SK-N-MC (cell line): Measurements from ENCODE around the gene ABHD17B.
A peak's percentile ranks its signal among the peaks of the same experiment; 100 is the strongest.

Experiments used
- DNase-seq: peaks from one replicate; pipeline ENCODE4 v3.0.0-alpha.2; 2011; ENCODE audit warnings: low read depth, low spot score
- H3K27ac ChIP-seq: fragments of 200-600 bp; sonication (generic); 2 replicates; pipeline ENCODE4 v1.5.1; 2016; ENCODE audit warnings: mixed run types
- H3K36me3 ChIP-seq: fragments of 200-600 bp; sonication (generic); 2 replicates; pipeline ENCODE4 v1.6.1; 2017; ENCODE audit warnings: antibody characterized with exemption, low read length, mixed read lengths; ENCODE audit not compliant: insufficient read depth
- H3K4me3 ChIP-seq: fragments of 200-600 bp; sonication (generic); 2 replicates; pipeline ENCODE4 v1.5.1; 2016
- H3K9ac ChIP-seq: fragments of 200-600 bp; sonication (generic); 2 replicates; pipeline ENCODE4 v1.8.0; 2017; ENCODE audit warnings: mixed run types, mixed read lengths; ENCODE audit not compliant: insufficient read length
- H3K9me3 ChIP-seq: fragments of 200-600 bp; sonication (generic); 2 replicates; pipeline ENCODE4 v1.6.1; 2017; ENCODE audit warnings: low read depth, mild to moderate bottlenecking, antibody characterized with exemption, low read length, moderate library complexity, mixed read lengths
- EZH2 ChIP-seq: fragments of 200-600 bp; sonication (generic); IDR thresholded peaks from one replicate; pipeline ENCODE4 v1.6.1; 2017; ENCODE audit warnings: antibody characterized with exemption
- FOXP2 ChIP-seq: optimal IDR thresholded peaks from 2 replicates; pipeline ENCODE3; 2011; ENCODE audit warnings: mild to moderate bottlenecking, moderate library complexity; ENCODE audit not compliant: insufficient read depth; ENCODE audit errors: extremely low read length, control extremely low read depth
- POLR2AphosphoS5 ChIP-seq: IDR thresholded peaks from 2 replicates; pipeline ENCODE4 v1.6.1; 2012; ENCODE audit warnings: mild to moderate bottlenecking, low read depth, low read length, borderline replicate concordance

ABHD17B gene

DNA sequence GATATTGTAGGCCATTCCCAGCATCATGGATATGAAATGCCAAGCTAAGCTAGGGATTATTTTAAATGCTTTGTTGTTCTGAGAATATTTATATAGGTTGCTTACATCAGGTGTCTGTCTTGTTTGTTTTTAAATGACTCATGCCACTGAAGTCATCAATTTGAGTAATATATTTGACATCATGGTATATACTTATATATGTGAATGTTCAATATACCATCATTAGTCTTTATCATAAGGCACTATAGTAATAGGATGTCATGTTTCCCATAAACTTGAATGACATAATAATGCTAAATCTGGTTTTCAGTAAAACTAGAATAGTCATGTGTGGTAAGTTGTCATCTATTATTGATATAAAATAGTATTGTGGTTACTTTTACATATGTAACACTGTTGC, 13.6 kb upstream of the ABHD17B start:
- no peak for TF ChIP-seq POLR2AphosphoS5
- TF ChIP-seq EZH2 = no peak
- TF ChIP-seq FOXP2 = no peak
- Histone ChIP-seq H3K9me3 (no peaks in the 10 kb centered on the region), H3K9ac (no peak overlapping the region), H3K4me3 (no peak overlapping the region), H3K36me3 (no peaks in the 10 kb centered on the region; the same call in 1 of the 2 replicates), H3K27ac (no peak overlapping the region)
- DNase-seq = no peak

DNA sequence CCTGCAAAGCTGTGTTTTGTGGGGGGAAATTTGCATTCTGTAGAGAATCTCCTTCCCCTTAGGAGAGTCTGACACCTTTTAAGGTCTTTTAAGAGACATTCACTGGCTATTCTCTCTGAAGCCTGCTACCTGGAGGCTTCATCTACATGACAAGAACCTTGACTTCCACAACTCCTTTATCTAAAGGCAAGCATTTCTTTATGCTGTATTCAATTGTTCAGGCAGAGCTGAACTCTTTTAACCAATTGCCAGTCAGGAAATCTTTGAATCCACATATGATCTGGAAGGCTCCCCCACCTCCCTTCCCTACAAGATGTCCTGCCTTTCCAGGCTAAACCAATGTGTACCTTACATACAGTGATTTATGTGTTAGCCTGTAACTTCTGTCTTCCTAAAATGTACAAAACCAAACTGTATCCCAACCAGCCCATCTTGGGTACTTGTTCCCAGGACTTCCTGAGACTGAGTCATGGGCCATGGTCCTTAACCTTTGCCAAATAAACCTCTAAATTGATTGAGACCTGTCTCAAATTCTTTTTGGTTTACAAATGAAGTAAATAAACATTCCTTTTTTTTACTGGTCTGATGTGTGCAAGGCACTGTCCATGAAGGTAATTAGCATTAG, 10.3 kb upstream of the ABHD17B start:
- Histone ChIP-seq H3K9me3 (no peaks in the 10 kb centered on the region), H3K4me3 (no peak overlapping the region), H3K27ac (no peak overlapping the region), H3K9ac (no peak overlapping the region), H3K36me3 (peaks cover 4% of the 10 kb centered on the region; the same call in 1 of the 2 replicates)
- DNase-seq = no peak
- TF ChIP-seq POLR2AphosphoS5 (no peak), FOXP2 (no peak), EZH2 (no peak)

GRCh38 chr9:71920456-71921189, 9.6 kb upstream of the ABHD17B start:
- H3K4me3 ChIP-seq = no peak overlapping the region
- no peak overlapping the region for H3K9ac ChIP-seq
- TF ChIP-seq POLR2AphosphoS5 (no peak), FOXP2 (no peak), EZH2 (no peak)
- H3K36me3 ChIP-seq = peaks cover 4% of the 10 kb centered on the region; the same call in 1 of the 2 replicates
- no peaks in the 10 kb centered on the region for H3K9me3 ChIP-seq
- H3K27ac ChIP-seq = no peak overlapping the region
- DNase-seq = no peak

GRCh38 chr9:71918419-71918818, 7.4 kb upstream of the ABHD17B start:
- TF ChIP-seq EZH2 = no peak
- no peak for TF ChIP-seq FOXP2
- TF ChIP-seq POLR2AphosphoS5 = no peak
- no peak overlapping the region for H3K9ac ChIP-seq
- no peak overlapping the region for H3K27ac ChIP-seq
- peaks cover 4% of the 10 kb centered on the region; the same call in 1 of the 2 replicates for H3K36me3 ChIP-seq
- no peaks in the 10 kb centered on the region for H3K9me3 ChIP-seq
- H3K4me3 ChIP-seq = no peak overlapping the region
- DNase-seq = no peak

- Histone ChIP-seq H3K9me3 (no peaks in the 10 kb centered on the region), H3K4me3 (no peak overlapping the region), H3K9ac (no peak overlapping the region), H3K36me3 (peaks cover 4% of the 10 kb centered on the region; the same call in 1 of the 2 replicates), H3K27ac (no peak overlapping the region)
- no peak for DNase-seq
- TF ChIP-seq POLR2AphosphoS5 (no peak), EZH2 (no peak), FOXP2 (no peak)
These were observed 6.0 kb upstream of the ABHD17B start for GRCh38 chr9:71916834-71917534.

DNA sequence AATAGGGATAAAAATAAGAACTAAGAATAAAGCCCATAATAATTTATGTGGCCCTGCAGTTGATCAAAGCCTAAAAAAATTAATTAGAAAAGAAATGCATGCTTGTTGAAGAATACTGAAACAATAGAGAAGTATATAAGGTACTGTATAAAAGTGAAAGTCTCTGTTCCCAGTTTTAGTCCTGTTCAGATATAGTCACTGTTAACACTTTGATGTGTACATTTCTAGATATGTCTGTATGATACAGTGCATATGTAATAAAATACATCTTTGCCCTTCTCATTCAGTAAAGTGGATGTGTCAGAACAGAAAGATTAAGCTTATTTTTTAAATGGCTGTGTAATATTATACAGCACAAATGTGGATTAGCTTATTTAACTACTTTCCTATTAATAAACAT, 4.5 kb upstream of the ABHD17B start:
- TF ChIP-seq POLR2AphosphoS5 (no peak), FOXP2 (no peak), EZH2 (no peak)
- Histone ChIP-seq H3K9me3 (no peaks in the 10 kb centered on the region), H3K4me3 (no peak overlapping the region), H3K9ac (no peak overlapping the region), H3K36me3 (peaks cover 4% of the 10 kb centered on the region; the same call in 1 of the 2 replicates), H3K27ac (no peak overlapping the region)
- DNase-seq = no peak

DNA sequence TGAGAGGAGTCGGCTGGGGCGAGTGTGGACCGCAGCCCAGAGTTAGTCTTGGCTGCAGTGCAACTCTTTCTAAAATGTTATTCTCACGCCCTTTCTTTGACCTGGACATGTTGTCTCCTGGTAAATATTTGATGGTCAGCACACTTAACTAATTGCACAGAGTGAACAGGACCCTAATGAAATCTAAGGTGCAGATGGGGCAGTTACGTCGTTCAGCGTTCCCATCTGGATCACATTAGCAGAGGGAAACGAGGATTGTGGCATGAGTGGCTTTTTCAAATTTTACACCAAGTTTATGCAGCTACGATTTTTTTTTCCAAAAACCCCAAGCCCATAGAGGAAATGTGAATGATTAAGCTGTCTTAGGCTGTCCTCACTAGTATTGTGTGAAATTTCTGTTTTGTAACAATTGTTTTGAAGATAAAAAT, 929 bp upstream of the ABHD17B start:
- DNase-seq = no peak
- Histone ChIP-seq H3K9me3 (no peaks in the 10 kb centered on the region), H3K36me3 (no peaks in the 10 kb centered on the region), H3K4me3 (peak overlapping the region; percentile 95), H3K27ac (peak overlapping the region; percentile 81), H3K9ac (peak overlapping the region; percentile 76)
- TF ChIP-seq POLR2AphosphoS5 = no peak
- no peak for TF ChIP-seq FOXP2
- TF ChIP-seq EZH2 = no peak

DNA sequence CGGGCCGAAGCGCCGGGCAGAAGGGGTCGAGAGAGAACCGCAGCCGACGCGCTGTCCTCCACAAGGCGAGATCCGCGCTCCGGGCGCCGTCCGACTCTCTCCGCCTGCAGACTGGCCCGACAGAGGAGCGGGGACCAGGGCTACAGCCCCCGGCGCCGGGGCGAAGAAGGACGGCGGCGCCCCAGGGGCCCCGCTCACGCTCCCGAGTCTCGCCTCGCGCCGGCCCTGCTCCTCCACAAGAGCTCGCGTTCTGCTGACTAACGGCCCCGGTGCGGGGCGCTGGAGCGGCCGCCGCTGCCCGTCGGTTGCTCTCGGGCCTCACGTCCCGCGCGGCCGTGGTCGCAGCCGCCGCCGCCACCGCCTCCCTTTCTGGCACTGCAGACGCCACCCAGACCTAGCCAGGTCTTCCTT, 338 bp downstream of the ABHD17B start:
- peak overlapping the region; percentile 75 for H3K9ac ChIP-seq
- H3K36me3 ChIP-seq = no peaks in the 10 kb centered on the region
- no peak for DNase-seq
- peak overlapping the region; percentile 95 for H3K4me3 ChIP-seq
- H3K9me3 ChIP-seq = no peaks in the 10 kb centered on the region
- H3K27ac ChIP-seq = no peak overlapping the region
- TF ChIP-seq EZH2 (no peak), FOXP2 (no peak), POLR2AphosphoS5 (no peak)
